Hepatocyte (in vitro differentiated cells): ENCODE measurements around the gene MLYCD.

Experiments
- CTCF ChIP-seq: fragments of 200-600 bp; sonication (generic); IDR thresholded peaks from 2 replicates; pipeline ENCODE4 v1.5.1; 2016; ENCODE audit warnings: antibody characterized with exemption, mild to moderate bottlenecking; ENCODE audit not compliant: poor library complexity
- EZH2 ChIP-seq: fragments of 200-600 bp; sonication (generic); IDR thresholded peaks from 2 replicates; pipeline ENCODE4 v1.6.1; 2016; ENCODE audit warnings: antibody characterized with exemption, mild to moderate bottlenecking, borderline replicate concordance

GRCh38 chr16:83971165-83972130 lies 72.5 kb downstream of the MLYCD start:
- TF ChIP-seq CTCF: no peak
- TF ChIP-seq EZH2: no peak
